ENCODE data around the gene SLC45A3.

Gene SLC45A3

DNA sequence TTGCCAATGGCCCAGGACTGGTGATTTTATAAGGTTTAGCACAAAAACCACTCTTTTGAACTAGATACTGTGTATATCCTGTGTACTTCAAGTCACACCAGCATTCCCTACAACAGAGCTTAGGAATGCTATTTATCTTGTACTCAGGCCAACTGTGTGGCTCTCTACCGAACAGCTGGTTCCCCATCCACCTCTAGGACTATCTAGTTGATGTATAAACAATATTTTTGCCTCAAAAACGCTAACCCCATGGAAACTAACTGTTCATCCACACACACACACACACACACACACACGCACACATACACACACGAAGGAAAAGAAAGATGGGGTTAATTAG is 28.7 kb upstream of the SLC45A3 start:
- TF ChIP-seq, protein P1, sequence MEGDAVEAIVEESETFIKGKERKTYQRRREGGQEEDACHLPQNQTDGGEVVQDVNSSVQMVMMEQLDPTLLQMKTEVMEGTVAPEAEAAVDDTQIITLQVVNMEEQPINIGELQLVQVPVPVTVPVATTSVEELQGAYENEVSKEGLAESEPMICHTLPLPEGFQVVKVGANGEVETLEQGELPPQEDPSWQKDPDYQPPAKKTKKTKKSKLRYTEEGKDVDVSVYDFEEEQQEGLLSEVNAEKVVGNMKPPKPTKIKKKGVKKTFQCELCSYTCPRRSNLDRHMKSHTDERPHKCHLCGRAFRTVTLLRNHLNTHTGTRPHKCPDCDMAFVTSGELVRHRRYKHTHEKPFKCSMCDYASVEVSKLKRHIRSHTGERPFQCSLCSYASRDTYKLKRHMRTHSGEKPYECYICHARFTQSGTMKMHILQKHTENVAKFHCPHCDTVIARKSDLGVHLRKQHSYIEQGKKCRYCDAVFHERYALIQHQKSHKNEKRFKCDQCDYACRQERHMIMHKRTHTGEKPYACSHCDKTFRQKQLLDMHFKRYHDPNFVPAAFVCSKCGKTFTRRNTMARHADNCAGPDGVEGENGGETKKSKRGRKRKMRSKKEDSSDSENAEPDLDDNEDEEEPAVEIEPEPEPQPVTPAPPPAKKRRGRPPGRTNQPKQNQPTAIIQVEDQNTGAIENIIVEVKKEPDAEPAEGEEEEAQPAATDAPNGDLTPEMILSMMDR (IDR thresholded peaks at IDR 0.05; ENCODE audit: low read depth, low read length), result no peak
- H3K4me3 ChIP-seq (ENCODE audit: low read depth, low read length), result no peak overlapping the region
- DNase-seq (ENCODE audit: low read depth, low spot score), result peak; percentile 80
- in situ Hi-C loops (cut with HindIII; ENCODE audit: low sequenced_read_pairs), result no loop called here

DNA sequence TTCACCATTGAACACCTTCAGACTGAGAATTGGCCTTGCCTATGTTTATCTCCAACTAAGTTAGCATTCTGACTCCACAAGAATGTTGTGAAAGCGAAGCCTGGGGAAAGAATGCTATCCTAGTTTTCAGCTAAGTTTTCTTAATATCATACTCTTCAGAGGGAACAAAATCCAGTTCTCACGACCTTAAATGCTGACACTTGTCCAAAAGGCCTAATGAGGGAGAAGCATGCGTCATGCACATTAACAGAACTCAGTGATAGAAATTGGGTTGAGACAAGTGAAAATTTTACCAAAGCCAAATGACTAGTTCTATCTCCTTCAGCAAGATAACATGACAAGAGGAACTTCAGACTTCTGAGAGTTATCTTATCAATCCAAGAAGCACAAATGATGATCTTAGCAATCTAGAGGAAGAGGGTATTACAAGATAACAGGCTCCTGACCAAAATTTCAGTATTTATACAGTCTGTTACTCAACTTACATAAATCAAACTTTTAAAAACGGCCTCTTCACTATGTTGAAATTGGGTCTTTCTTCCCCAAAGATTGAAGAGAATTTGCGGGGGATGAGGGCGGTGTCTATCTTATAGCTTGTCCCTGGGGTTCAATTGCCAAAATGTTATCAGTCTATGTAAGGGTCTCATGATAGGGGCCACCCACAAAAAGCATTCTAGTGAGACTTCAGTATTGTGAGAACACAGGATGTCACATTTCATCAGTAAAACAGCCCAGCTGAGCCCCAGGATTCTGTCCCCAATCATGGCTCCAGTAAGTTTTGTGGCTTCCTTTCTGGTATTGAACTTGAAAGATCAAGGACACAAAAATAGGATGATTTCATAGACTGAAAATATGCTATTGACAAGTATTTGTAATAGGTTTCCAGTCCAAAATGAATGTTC is 26.5 kb upstream of the SLC45A3 start:
- H3K4me3 ChIP-seq (ENCODE audit: low read depth, low read length), result no peak overlapping the region
- TF ChIP-seq, protein P1 (IDR thresholded peaks at IDR 0.05; ENCODE audit: low read depth, low read length), result no peak
- in situ Hi-C loops (cut with HindIII; ENCODE audit: low sequenced_read_pairs), result no loop called here
- no peak for DNase-seq (ENCODE audit: low read depth, low spot score)

DNA sequence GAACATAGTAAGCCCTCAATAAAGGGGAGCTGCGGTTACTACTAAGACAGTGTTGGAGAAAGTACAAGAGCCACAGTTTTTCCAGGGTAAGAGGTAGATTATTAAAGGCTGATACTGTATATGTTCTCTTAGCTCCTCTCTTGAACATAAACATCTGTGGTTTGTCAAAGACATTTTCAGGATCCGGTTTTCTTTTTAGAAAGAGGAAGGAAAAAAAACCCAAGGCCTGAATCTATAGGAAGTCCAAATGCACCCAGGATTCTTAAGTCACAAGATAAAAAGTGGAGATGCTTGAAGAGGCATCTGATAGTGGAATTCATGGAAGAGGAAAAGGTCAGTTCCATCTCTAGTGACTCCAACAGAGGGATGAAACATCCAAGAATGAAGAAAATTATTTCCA is 24.6 kb upstream of the SLC45A3 start:
- TF ChIP-seq, protein P1 (IDR thresholded peaks at IDR 0.05; ENCODE audit: low read depth, low read length), result no peak
- DNase-seq (ENCODE audit: low read depth, low spot score), result no peak
- in situ Hi-C loops (cut with HindIII; ENCODE audit: low sequenced_read_pairs), result no loop called here
- H3K4me3 ChIP-seq (ENCODE audit: low read depth, low read length), result no peak overlapping the region

DNA sequence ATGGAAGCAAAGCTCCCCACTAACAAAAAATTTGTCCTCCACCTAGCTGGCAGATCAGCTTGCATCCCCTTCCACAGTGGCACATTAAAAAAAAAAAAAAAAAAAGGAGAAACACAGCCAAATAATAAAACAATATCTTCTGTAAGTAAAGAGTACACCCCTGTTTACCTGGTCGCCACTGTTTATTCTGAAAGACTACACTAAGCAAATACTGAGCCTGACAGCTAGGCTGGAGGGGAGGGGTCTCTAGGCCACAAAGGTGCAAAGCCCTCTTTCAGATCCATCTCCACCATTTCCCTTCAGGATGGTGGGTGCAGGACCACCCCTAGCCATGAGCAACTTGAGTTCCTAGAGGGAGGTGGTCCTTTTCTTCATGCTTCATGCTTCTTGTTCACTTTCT is 22.8 kb upstream of the SLC45A3 start:
- DNase-seq (ENCODE audit: low read depth, low spot score), result no peak
- no peak overlapping the region for H3K4me3 ChIP-seq (ENCODE audit: low read depth, low read length)
- in situ Hi-C loops (cut with HindIII; ENCODE audit: low sequenced_read_pairs), result no loop called here
- TF ChIP-seq, protein P1 (IDR thresholded peaks at IDR 0.05; ENCODE audit: low read depth, low read length), result no peak

DNA sequence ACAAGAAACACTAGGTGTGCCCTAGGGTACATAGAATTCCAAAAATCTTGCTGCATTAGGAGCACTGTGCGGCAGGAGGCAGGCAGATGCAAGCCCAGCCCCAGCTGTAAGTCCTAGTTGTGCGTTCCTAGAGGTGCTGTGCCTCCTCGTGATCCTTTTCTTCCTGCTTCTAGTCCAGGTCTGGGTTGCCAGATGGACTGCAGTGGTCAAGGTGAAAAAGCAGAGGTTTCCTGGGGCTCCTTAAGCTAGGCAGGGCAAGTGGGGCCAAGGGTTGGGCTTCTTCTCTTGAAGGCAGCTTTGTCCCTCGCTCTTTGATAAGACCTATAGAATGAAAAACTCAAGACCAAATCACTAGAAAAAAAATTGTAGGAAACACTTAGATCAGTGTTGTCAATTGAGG is 21.6 kb upstream of the SLC45A3 start:
- in situ Hi-C loops (cut with HindIII; ENCODE audit: low sequenced_read_pairs), result no loop called here
- H3K4me3 ChIP-seq (ENCODE audit: low read depth, low read length), result no peak overlapping the region
- TF ChIP-seq, protein P1 (IDR thresholded peaks at IDR 0.05; ENCODE audit: low read depth, low read length), result no peak
- no peak for DNase-seq (ENCODE audit: low read depth, low spot score)

DNA sequence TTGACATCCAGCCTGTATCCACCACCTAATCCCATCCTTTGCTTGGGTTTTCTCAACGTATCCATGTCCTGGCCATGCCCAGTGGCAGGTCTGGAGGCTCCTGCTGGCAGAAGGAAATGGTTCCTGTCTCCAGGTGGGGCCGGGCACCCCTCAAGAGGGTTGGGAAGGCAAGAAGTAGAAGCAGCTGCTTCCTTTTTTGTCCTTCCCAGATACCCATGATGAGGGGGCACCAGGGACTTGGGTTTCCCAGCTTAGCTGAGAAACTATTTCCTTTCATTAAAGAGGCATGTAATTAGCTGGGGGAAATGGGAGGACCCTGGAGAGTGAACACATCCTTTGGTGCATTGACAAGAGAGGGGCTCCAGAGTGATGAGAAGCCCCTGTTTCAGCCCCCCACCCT is 21.1 kb upstream of the SLC45A3 start:
- in situ Hi-C loops (cut with HindIII; ENCODE audit: low sequenced_read_pairs), result no loop called here
- TF ChIP-seq, protein P1 (IDR thresholded peaks at IDR 0.05; ENCODE audit: low read depth, low read length), result no peak
- H3K4me3 ChIP-seq (ENCODE audit: low read depth, low read length), result no peak overlapping the region
- no peak for DNase-seq (ENCODE audit: low read depth, low spot score)

Measured in astrocyte of the spinal cord (primary cell).